Measurements from ENCODE around the gene VWA3B. TPM values are rescaled to one million over a fixed set of nuclear protein-coding genes. Genes with fewer than 3 reads are reported as not detected.
A peak's percentile ranks its signal among the peaks of the same experiment; 100 is the strongest.
"Not testable (repeated sequence)": the region's sequence is repeated elsewhere in the genome, so short reads cannot be mapped to it uniquely, and the experiment has no call there.

VWA3B gene
- total RNA-seq, 1 donor from 2014 or later, result 0.17 TPM

DNA sequence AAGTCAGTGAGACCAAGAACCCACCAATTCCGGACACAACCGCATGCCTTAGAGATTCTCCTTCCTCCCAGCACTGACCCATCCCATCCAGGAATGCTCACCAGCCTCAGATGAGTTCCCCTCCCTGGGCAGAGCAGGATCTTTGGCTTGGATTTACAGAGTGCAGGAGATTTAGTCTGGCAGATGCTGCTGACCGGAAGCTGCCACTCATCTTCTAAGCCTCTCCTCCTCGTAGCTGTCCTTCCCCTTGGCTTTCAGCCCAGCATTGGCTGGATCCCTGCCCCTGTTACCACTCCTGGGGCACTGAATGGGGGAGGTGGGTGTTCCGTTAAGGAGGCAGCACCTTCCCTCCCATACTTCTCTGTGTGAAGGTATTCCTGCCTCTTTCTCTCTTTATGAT is 53.2 kb downstream of the VWA3B start:
- intact Hi-C loops (cut with DNase I), result no loop called here
- H3K9me3 ChIP-seq, result no peaks in the 10 kb centered on the region
- no peak for DNase-seq

DNA sequence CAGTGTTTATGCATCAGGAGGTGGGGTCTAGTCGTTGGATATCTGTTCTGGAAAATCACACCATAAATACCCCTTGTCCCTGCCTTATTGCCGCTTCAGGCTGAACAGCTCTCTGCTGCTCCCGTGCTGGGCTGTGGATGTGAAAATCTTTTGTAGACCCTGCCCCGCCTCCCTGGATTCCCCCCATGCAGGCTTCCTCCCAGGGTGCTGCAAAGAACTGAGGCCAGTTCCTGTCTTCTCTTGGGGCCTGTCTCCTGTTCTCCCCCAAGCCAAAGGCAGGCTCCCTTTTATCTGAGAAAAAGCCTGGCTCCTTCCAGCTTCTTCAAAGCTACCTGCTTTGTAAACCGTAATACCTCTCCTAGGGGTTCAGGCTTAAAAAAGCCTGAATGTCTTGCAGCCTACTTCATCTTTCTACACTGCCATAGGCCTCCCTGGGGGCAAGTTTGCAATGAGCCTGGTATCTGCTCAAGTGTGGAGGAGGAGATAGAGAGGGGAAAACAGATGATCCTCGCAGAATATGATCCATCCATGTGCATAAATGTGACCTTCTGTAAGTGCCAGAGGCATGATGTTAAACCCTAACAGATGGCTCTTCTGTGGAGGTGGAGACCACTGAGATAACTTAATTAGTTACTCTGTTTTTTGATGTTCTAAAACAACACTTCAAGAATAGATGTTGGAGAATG is 55.3 kb downstream of the VWA3B start:
- ATAC-seq, result no peak
- no peak for DNase-seq
- H3K36me3 ChIP-seq, result no peaks in the 10 kb centered on the region
- no peaks in the 10 kb centered on the region for H3K4me1 ChIP-seq
- H3K27ac ChIP-seq, result no peak overlapping the region
- no peak overlapping the region for H3K4me3 ChIP-seq
- intact Hi-C loops (cut with DNase I), result no loop called here
- no peaks in the 10 kb centered on the region for H3K27me3 ChIP-seq
- TF ChIP-seq, protein P1, sequence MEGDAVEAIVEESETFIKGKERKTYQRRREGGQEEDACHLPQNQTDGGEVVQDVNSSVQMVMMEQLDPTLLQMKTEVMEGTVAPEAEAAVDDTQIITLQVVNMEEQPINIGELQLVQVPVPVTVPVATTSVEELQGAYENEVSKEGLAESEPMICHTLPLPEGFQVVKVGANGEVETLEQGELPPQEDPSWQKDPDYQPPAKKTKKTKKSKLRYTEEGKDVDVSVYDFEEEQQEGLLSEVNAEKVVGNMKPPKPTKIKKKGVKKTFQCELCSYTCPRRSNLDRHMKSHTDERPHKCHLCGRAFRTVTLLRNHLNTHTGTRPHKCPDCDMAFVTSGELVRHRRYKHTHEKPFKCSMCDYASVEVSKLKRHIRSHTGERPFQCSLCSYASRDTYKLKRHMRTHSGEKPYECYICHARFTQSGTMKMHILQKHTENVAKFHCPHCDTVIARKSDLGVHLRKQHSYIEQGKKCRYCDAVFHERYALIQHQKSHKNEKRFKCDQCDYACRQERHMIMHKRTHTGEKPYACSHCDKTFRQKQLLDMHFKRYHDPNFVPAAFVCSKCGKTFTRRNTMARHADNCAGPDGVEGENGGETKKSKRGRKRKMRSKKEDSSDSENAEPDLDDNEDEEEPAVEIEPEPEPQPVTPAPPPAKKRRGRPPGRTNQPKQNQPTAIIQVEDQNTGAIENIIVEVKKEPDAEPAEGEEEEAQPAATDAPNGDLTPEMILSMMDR (IDR thresholded peaks at IDR 0.05), result no peak
- no peaks in the 10 kb centered on the region for H3K9me3 ChIP-seq

More for the DNA sequence above, 53.2 kb downstream of the VWA3B start:
- no peak for ATAC-seq
- Histone ChIP-seq H3K4me1 (no peaks in the 10 kb centered on the region), H3K36me3 (no peaks in the 10 kb centered on the region), H3K27ac (no peak overlapping the region), H3K27me3 (no peaks in the 10 kb centered on the region), H3K4me3 (no peak overlapping the region)
- TF ChIP-seq, protein P1 (IDR thresholded peaks at IDR 0.05), result no peak

DNA sequence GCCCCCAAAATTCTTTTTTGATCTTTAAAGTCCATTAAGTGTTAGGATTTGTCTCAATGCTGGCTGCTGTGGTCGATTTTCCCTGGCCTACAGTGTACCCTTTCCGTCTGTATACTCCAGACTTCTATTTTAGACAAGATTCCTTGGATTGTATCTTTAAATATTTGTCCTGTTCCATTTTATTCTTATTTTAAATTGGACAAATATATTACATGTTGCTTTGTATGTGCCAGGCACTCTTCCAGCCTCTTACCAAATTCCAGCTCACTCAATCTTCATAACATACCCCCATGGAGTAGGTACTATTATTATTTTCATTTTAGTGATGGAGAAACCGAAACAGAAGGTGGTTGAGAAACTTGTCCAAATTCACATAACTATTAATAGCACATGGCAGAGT is 58.1 kb downstream of the VWA3B start:
- H3K27ac ChIP-seq, result no peak overlapping the region
- TF ChIP-seq, protein P1 (IDR thresholded peaks at IDR 0.05), result no peak
- no peaks in the 10 kb centered on the region for H3K9me3 ChIP-seq
- DNase-seq (no peak), ATAC-seq (no peak)
- H3K36me3 ChIP-seq, result no peaks in the 10 kb centered on the region
- no peak overlapping the region for H3K4me3 ChIP-seq
- no peaks in the 10 kb centered on the region for H3K27me3 ChIP-seq
- no peaks in the 10 kb centered on the region for H3K4me1 ChIP-seq
- intact Hi-C loops (cut with DNase I), result no loop called here

DNA sequence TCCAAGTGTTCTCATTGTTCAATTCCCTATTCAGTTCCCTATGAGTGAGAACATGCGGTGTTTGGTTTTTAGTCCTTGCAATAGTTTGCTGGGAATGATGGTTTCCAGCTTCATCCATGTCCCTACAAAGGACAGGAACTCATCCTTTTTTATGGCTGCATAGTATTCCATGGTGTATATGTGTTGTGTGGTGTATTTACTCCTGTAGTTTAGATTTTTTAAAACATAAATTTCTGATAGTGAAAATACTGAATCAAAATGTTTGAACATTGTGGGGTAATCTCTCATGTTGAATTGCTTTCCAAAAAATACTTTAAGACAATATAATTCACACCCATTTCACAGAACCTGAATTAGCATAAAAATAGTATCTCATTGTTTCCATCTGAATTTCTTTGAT is 60.9 kb downstream of the VWA3B start:
- H3K4me1 ChIP-seq; intact Hi-C loops (cut with DNase I); DNase-seq; H3K27me3 ChIP-seq; ATAC-seq; H3K27ac ChIP-seq; H3K36me3 ChIP-seq; H3K9me3 ChIP-seq; H3K4me3 ChIP-seq: not testable (repeated sequence)

DNA sequence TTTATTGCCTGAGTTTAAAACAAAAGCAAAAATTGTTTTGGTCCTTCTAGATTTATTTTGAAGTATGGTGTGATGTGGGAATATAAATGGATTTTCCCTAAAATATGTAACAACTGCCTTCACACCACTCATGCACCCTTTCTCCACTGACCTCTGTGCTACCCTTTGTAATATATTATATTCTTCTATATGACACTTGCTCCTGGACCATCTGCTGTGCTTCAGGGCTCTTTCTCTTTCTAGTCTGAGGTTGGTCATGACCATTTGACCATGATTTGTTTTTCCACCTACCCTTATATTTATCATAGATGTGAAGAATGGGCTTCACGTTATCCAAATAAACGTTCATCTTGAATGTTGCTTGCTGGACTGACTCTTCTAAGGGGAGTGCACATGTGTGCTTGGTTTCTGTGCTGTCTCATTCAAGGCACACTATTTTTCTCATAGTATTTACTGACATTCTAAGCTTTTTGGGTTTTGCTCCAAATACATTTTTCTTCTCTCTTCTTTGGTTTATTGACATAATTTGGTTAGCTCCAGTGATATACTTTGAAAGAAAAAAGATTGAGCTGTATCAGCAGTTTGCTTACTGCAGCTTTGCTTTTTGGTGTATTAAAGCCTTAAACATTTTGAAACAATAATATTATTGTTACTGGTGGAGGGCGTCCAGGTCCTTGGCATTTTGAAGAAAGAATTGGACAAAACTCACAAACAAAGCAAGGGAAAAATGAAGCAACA is 61.8 kb downstream of the VWA3B start:
- no peaks in the 10 kb centered on the region for H3K4me1 ChIP-seq
- no peaks in the 10 kb centered on the region for H3K36me3 ChIP-seq
- H3K27me3 ChIP-seq, result no peaks in the 10 kb centered on the region
- TF ChIP-seq, protein P1 (IDR thresholded peaks at IDR 0.05), result no peak
- intact Hi-C loops (cut with DNase I), result no loop called here
- peak overlapping the region; percentile 12 for H3K27ac ChIP-seq
- no peaks in the 10 kb centered on the region for H3K9me3 ChIP-seq
- DNase-seq, result no peak
- no peak for ATAC-seq
- H3K4me3 ChIP-seq, result peak overlapping the region; percentile 23

DNA sequence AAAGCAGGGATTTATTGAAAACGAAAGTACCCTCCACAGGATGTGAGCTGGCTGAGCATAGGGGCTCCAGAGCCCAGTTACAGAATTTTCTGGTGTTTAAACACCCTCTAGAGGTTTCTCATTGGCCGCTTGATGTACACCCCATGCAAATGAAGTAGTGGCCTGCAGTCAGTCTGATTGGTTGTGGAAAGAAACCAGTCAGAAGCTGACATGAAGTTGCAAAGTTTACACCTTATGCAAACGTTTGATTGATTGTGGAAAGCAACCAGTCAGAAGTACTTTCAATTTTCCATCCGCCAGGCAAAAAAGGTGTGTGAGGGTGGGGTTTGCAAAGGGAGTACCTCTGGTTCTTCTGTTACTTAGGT is 62.3 kb downstream of the VWA3B start:
- TF ChIP-seq, protein P1 (IDR thresholded peaks at IDR 0.05), result no peak
- Histone ChIP-seq H3K27me3 (no peaks in the 10 kb centered on the region), H3K9me3 (no peaks in the 10 kb centered on the region), H3K27ac (peak overlapping the region; percentile 12), H3K4me3 (peak overlapping the region; percentile 23), H3K4me1 (no peaks in the 10 kb centered on the region), H3K36me3 (no peaks in the 10 kb centered on the region)
- intact Hi-C loops (cut with DNase I), result no loop called here
- DNase-seq (no peak), ATAC-seq (peak; percentile 34)

All from upper lobe of right lung (tissue), 1 donor.